Measurements from ENCODE around the gene TMSB4X. TPM values are rescaled to one million over a fixed set of nuclear protein-coding genes. Genes with fewer than 3 reads are reported as not detected.

The TMSB4X gene
- total RNA-seq, 2 donors from 2014 or later, result 3,844 to 4,288 TPM

- no peak for DNase-seq
- Histone ChIP-seq H3K27ac (peak overlapping the region; percentile 58), H3K4me3 (no peak overlapping the region)
Measured at GRCh38 chrX:13000301-13000811, 25.4 kb downstream of the TMSB4X start.

GRCh38 chrX:13001097-13001496, 26.2 kb downstream of the TMSB4X start:
- H3K4me3 ChIP-seq, result no peak overlapping the region
- intact Hi-C loops (cut with DNase I), result no loop called here
- peaks cover 9% of the 10 kb centered on the region for H3K4me1 ChIP-seq
- no peaks in the 10 kb centered on the region for H3K9me3 ChIP-seq
- H3K9ac ChIP-seq (ENCODE audit: low read depth in 2 of 2, low read length in 2 of 2), result no peak overlapping the region
- H3K27me3 ChIP-seq, result no peaks in the 10 kb centered on the region
- no peak for TF ChIP-seq CTCF (IDR thresholded peaks at IDR 0.05)
- H3K27ac ChIP-seq, result peak overlapping the region; percentile 58
- DNase-seq, result no peak
- no peaks in the 10 kb centered on the region for H3K36me3 ChIP-seq

More at GRCh38 chrX:13000301-13000811, 25.4 kb downstream of the TMSB4X start:
- Histone ChIP-seq H3K9ac (ENCODE audit: low read depth in 2 of 2, low read length in 2 of 2) (peak overlapping the region in 1 of 2 donors; percentile 22), H3K27me3 (no peaks in the 10 kb centered on the region), H3K9me3 (no peaks in the 10 kb centered on the region), H3K4me1 (peaks cover 9% of the 10 kb centered on the region), H3K36me3 (no peaks in the 10 kb centered on the region)
- no peak for TF ChIP-seq CTCF (IDR thresholded peaks at IDR 0.05)
- intact Hi-C loops (cut with DNase I), result no loop called here

GRCh38 chrX:13001961-13002671, 27.2 kb downstream of the TMSB4X start:
- no peak for DNase-seq

GRCh38 chrX:13005661-13006473, 31.0 kb downstream of the TMSB4X start:
- peaks cover 20% of the 10 kb centered on the region for H3K4me1 ChIP-seq
- H3K4me3 ChIP-seq, result no peak overlapping the region
- H3K9me3 ChIP-seq, result no peaks in the 10 kb centered on the region
- no peaks in the 10 kb centered on the region for H3K36me3 ChIP-seq
- intact Hi-C loops (cut with DNase I), result no loop called here
- H3K9ac ChIP-seq (ENCODE audit: low read depth in 2 of 2, low read length in 2 of 2), result no peak overlapping the region
- H3K27me3 ChIP-seq, result no peaks in the 10 kb centered on the region
- H3K27ac ChIP-seq, result no peak overlapping the region
- no peak for DNase-seq
- TF ChIP-seq CTCF (IDR thresholded peaks at IDR 0.05), result no peak

More at GRCh38 chrX:13001961-13002671, 27.2 kb downstream of the TMSB4X start:
- intact Hi-C loops (cut with DNase I), result no loop called here
- no peak for TF ChIP-seq CTCF (IDR thresholded peaks at IDR 0.05)
- Histone ChIP-seq H3K9ac (ENCODE audit: low read depth in 2 of 2, low read length in 2 of 2) (no peak overlapping the region), H3K27ac (peak overlapping the region; percentile 58), H3K4me3 (no peak overlapping the region), H3K36me3 (no peaks in the 10 kb centered on the region), H3K27me3 (no peaks in the 10 kb centered on the region), H3K9me3 (no peaks in the 10 kb centered on the region), H3K4me1 (peaks cover 9% of the 10 kb centered on the region)

GRCh38 chrX:13007519-13008188, 32.7 kb downstream of the TMSB4X start:
- Histone ChIP-seq H3K27me3 (no peaks in the 10 kb centered on the region), H3K9ac (ENCODE audit: low read depth in 2 of 2, low read length in 2 of 2) (peak overlapping the region in 1 of 2 donors; percentile 28), H3K4me1 (peaks cover 15% of the 10 kb centered on the region), H3K27ac (no peak overlapping the region), H3K9me3 (no peaks in the 10 kb centered on the region), H3K4me3 (no peak overlapping the region), H3K36me3 (no peaks in the 10 kb centered on the region)
- DNase-seq, result no peak
- intact Hi-C loops (cut with DNase I), result no loop called here
- TF ChIP-seq CTCF (IDR thresholded peaks at IDR 0.05), result no peak

Data from colonic mucosa (tissue), 4 donors.